HFFc6 (cell line): Measurements from ENCODE around the gene ERBB3. TPM values are rescaled to one million over a fixed set of nuclear protein-coding genes. Genes with fewer than 3 reads are reported as not detected.

Source experiments
- DNase-seq: peaks from one replicate; pipeline ENCODE4 v3.0.0-alpha.2; 2018
- H3K27ac Mint-ChIP-seq: 2 replicates; pipeline ENCODE4 v1.8.0; 2020; ENCODE audit warnings: mild to moderate bottlenecking, mixed read lengths
- H3K27me3 Mint-ChIP-seq: 2 replicates; pipeline ENCODE4 v1.8.0; 2021; ENCODE audit warnings: mild to moderate bottlenecking, moderate library complexity, mixed read lengths; ENCODE audit not compliant: insufficient read depth
- H3K36me3 Mint-ChIP-seq: 2 replicates; pipeline ENCODE4 v1.8.0; 2021; ENCODE audit warnings: low read depth, mixed read lengths
- H3K4me1 Mint-ChIP-seq: 2 replicates; pipeline ENCODE4 v1.8.0; 2020; ENCODE audit warnings: low read depth, mixed read lengths
- H3K4me3 Mint-ChIP-seq: 2 replicates; pipeline ENCODE4 v1.8.0; 2020; ENCODE audit warnings: mild to moderate bottlenecking, moderate library complexity, mixed read lengths
- H3K9me3 Mint-ChIP-seq: 2 replicates; pipeline ENCODE4 v1.8.0; 2020; ENCODE audit warnings: mild to moderate bottlenecking, mixed read lengths
- total RNA-seq, 6 experiments: library from RNA; stranded (reverse); fragmentation: NEBNext Ultra II Directional; extraction: Animal tissue kit (Norgen Biotek cat#: 25700); gene quantifications; 2 replicates in 1 of 6; 3 replicates in 5 of 6; pipeline ENCODE4 v1.2.3, GENCODE V29; 2021
- TF ChIP-seq, protein P1 (sequence below): fragments of 200-600 bp; sonication (generic); IDR thresholded peaks from 2 replicates; pipeline ENCODE4 v1.5.0; 2021; ENCODE audit warnings: antibody characterized with exemption, mild to moderate bottlenecking

Gene ERBB3
- total RNA-seq, 6 experiments from 2014 or later, result 1.0 to 2.5 (median 1.8) TPM

DNA sequence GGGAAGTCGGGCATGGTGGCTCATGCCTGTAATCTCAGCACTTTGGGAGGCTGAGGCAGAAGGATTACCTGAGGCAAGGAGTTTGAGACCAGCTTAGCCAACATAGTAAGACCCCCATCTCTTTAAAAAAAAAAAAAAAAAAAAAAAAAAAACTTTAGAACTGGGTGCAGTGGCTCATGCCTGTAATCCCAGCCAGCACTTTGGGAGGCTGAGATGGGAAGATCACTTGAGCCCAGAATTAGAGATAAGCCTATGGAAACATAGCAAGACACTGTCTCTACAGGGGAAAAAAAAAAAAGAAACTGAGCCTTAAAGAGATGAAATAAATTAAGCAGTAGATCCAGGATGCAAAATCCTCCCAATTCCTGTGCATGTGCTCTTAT, 22.7 kb downstream of the ERBB3 start:
- Mint-ChIP-seq H3K27me3 (peaks cover 10% of the 10 kb centered on the region), H3K4me1 (peaks cover 34% of the 10 kb centered on the region), H3K9me3 (no peaks in the 10 kb centered on the region), H3K36me3 (peaks cover 22% of the 10 kb centered on the region), H3K4me3 (no peak overlapping the region), H3K27ac (no peak overlapping the region)
- DNase-seq, result no peak
- TF ChIP-seq, protein P1, sequence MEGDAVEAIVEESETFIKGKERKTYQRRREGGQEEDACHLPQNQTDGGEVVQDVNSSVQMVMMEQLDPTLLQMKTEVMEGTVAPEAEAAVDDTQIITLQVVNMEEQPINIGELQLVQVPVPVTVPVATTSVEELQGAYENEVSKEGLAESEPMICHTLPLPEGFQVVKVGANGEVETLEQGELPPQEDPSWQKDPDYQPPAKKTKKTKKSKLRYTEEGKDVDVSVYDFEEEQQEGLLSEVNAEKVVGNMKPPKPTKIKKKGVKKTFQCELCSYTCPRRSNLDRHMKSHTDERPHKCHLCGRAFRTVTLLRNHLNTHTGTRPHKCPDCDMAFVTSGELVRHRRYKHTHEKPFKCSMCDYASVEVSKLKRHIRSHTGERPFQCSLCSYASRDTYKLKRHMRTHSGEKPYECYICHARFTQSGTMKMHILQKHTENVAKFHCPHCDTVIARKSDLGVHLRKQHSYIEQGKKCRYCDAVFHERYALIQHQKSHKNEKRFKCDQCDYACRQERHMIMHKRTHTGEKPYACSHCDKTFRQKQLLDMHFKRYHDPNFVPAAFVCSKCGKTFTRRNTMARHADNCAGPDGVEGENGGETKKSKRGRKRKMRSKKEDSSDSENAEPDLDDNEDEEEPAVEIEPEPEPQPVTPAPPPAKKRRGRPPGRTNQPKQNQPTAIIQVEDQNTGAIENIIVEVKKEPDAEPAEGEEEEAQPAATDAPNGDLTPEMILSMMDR, result no peak

DNA sequence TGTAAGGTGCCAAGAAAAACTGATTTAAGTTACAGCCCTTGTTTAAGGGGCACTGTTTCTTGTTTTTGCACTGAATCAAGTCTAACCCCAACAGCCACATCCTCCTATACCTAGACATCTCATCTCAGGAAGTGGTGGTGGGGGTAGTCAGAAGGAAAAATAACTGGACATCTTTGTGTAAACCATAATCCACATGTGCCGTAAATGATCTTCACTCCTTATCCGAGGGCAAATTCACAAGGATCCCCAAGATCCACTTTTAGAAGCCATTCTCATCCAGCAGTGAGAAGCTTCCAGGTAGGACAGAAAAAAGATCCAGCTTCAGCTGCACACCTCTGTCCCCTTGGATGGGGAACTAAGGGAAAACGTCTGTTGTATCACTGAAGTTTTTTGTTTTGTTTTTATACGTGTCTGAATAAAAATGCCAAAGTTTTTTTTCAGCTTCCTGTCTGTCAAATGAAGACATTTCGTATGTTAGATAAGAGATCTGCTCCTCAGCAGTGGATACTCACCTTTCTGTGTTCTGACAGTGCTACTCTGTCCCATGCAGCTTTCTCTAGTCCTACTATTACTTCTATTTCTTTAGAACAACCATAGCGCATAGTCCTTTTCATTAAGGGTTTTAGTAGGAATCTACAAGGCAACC, 23.2 kb downstream of the ERBB3 start:
- TF ChIP-seq, protein P1, result no peak
- Mint-ChIP-seq H3K4me1 (peaks cover 34% of the 10 kb centered on the region), H3K9me3 (no peaks in the 10 kb centered on the region), H3K27ac (peak overlapping the region; percentile 94; the same call in 1 of the 2 replicates), H3K36me3 (peaks cover 26% of the 10 kb centered on the region), H3K4me3 (peak overlapping the region; percentile 97), H3K27me3 (peaks cover 7% of the 10 kb centered on the region)
- no peak for DNase-seq

DNA sequence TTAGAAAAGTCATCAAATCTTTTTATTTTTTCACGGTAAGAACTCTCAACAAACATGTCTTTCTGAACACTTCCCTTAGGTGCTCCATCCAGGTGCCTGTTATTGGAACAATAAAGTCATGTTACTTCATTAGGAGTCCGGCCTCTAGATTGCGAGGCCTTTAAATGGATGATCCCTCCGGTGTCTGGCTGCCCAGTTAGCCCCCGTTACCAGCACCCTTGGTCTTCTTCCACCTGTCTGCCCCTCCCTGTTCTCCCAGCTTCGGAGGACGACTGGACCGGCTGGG, 23.8 kb downstream of the ERBB3 start:
- Mint-ChIP-seq H3K27ac (peak overlapping the region; percentile 94), H3K4me3 (peak overlapping the region; percentile 97), H3K27me3 (peaks cover 7% of the 10 kb centered on the region), H3K4me1 (peaks cover 34% of the 10 kb centered on the region), H3K36me3 (peaks cover 29% of the 10 kb centered on the region), H3K9me3 (no peaks in the 10 kb centered on the region)
- no peak for DNase-seq
- TF ChIP-seq, protein P1, result no peak

DNA sequence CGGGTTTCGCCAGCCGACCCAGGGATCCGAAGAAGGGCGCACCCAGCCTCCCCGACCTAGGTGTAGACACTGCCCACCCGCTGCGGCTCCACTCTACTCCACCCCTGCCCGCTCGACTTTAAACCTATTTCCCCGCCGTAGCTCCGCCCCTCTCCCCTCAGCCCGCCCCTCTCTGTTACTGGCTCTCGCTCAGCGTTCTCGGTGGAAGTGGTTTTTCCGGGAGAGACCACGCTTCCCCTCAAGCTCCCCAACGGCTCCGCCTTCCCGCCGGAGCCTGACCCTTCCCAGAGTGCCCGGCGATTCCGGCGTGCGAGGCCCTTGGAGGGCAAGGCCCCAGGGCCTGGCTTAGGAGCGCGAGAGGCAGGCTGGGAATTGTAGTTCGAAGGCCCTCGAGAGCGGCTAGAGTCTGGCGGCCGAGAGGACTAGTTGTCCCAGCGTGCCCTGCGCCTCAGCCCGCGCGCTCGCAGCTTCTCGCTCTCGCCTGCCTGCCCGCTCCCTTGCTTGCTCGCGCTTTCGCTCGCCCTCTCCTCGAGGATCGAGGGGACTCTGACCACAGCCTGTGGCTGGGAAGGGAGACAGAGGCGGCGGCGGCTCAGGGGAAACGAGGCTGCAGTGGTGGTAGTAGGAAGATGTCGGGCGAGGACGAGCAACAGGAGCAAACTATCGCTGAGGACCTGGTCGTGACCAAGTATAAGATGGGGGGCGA, 24.3 kb downstream of the ERBB3 start, which contains the start of gene PA2G4:
PA2G4 (plus strand) TSS at position 451 of the 706 bp plus-strand sequence; CDS start at position 630, 179 bp downstream.
- DNase-seq, result peak; percentile 99
- Mint-ChIP-seq H3K36me3 (peaks cover 29% of the 10 kb centered on the region), H3K27ac (peak within 1 kb of the TSS; percentile 94), H3K27me3 (peaks cover 4% of the 10 kb centered on the region), H3K4me1 (peaks cover 34% of the 10 kb centered on the region), H3K4me3 (peak within 1 kb of the TSS; percentile 97), H3K9me3 (no peaks in the 10 kb centered on the region)
- TF ChIP-seq, protein P1, result no peak

DNA sequence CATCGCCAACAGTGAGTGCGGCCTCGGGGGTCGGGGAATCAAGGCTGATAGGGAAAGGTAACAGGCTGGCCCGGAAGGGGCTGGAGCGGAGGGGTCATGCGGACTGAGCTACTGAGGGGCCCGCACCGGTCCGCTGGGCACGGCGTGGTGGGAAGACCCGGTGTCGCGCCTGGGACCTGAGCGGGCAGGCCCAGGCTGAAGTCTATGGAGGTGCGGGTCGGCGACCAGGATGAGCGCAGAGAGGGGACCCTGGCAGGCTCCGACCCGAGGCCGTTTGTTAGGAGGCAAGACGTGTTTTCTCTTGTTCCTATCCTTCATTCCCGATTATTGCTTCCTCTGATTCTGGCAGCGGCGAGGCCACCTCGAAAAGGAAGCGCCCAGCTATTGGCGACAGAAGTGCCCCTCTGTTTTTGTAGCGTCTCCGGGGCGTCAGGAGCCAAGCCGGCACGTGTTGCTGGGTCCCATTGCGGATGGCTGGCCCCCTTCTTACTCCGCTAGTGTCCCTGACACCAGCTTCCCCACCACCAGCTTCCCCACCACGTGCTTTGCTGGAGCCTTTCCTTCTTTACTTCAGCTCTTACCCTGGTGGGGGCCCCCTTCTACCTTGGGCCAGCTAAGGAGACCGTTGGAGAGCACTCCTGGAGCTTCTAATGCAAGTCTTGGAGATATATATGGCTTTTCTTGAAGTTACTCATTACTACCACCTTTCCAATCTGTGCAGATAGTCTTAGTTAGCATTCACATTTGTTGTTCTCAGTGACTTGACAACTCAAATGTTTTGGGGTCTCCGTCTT, 25.0 kb downstream of the ERBB3 start:
- TF ChIP-seq, protein P1, result peak; percentile 15; the same call in 1 of the 2 replicates
- DNase-seq, result no peak
- Mint-ChIP-seq H3K27me3 (peaks cover 2% of the 10 kb centered on the region), H3K27ac (peak overlapping the region; percentile 94), H3K9me3 (no peaks in the 10 kb centered on the region), H3K4me3 (peak overlapping the region; percentile 97), H3K4me1 (peaks cover 34% of the 10 kb centered on the region), H3K36me3 (peaks cover 29% of the 10 kb centered on the region)
